ENCODE results near the gene PRDX6.

- TF ChIP-seq CTCF (IDR thresholded peaks at IDR 0.05) (peak in 2 of 6 experiments; percentile 4 to 6), POLR2A (IDR thresholded peaks at IDR 0.05) (peak in 2 of 4 donors; percentile 69 to 72)
These were observed 360 bp upstream of the PRDX6 start for GRCh38 chr1:173476665-173477285.
